B cell (primary cell): ENCODE measurements around the gene TMPRSS11A. TPM values are rescaled to one million over a fixed set of nuclear protein-coding genes. Genes with fewer than 3 reads are reported as not detected.

Experiments
- ATAC-seq: fragments of 200-7000 bp; cut with Tn5 transposase; one replicate; pipeline ENCODE4 v1.10.0; 2021; ENCODE audit warnings: low read depth, mild to moderate bottlenecking, moderate number of reproducible peaks, moderate library complexity
- CTCF ChIA-PET: fragments of 350-600 bp; sonication (Branson Sonifier 250); formaldehyde crosslinking; loops from one replicate; lab custom pipeline; 2021; ENCODE audit warnings: antibody characterized with exemption, inconsistent platforms; lab: Charles Lee
- POLR2A ChIA-PET: fragments of 350-600 bp; sonication (Branson Sonifier 250); formaldehyde crosslinking; loops from one replicate; lab custom pipeline; 2021; ENCODE audit warnings: antibody characterized with exemption; lab: Charles Lee
- DNase-seq: peaks from one replicate; pipeline ENCODE4 v3.0.0; 2013
- H2AFZ ChIP-seq: 2 replicates; pipeline ENCODE4 v1.6.1; 2012; ENCODE audit warnings: mild to moderate bottlenecking, low read depth, low read length; ENCODE audit not compliant: insufficient read depth, poor library complexity, severe bottlenecking
- H3K27ac ChIP-seq, 2 donors: 1 replicate in 1 of 2; 2 replicates in 1 of 2; pipeline ENCODE4 v1.5.1; 2012 to 2013; ENCODE audit warnings: low read length in 2 of 2, mild to moderate bottlenecking in 2 of 2, moderate library complexity in 1 of 2
- H3K27me3 ChIP-seq, 4 experiments: fragments of 200-600 bp in 1 of 4; sonication (generic) in 1 of 4; replicated peaks in 1 of 4; 1 replicate in 2 of 4; 2 replicates in 2 of 4; pipeline versions ENCODE4 v1.6.1 to v1.7.0; 2013 to 2016; ENCODE audit warnings: low read length in 3 of 4, mild to moderate bottlenecking in 2 of 4, mixed read lengths in 1 of 4, moderate library complexity in 1 of 4; ENCODE audit not compliant: insufficient read depth in 4 of 4, control insufficient read depth in 3 of 4; ENCODE audit errors: control extremely low read depth in 1 of 4
- H3K36me3 ChIP-seq, 2 experiments: replicated peaks in 1 of 2; 1 replicate in 1 of 2; 2 replicates in 1 of 2; pipeline versions ENCODE4 v1.6.1 to v1.7.1; 2013; ENCODE audit warnings: low read length in 1 of 2; ENCODE audit not compliant: insufficient read depth in 2 of 2, control insufficient read depth in 1 of 2; ENCODE audit errors: control extremely low read depth in 1 of 2, extremely low read depth in 1 of 2
- H3K4me1 ChIP-seq, 2 donors: fragments of 200-600 bp in 1 of 2; sonication (generic) in 1 of 2; 1 replicate in 1 of 2; 2 replicates in 1 of 2; pipeline versions ENCODE4 v1.5.1 to v1.6.1; 2013 to 2017; ENCODE audit warnings: low read length in 2 of 2; ENCODE audit not compliant: control insufficient read depth in 2 of 2, insufficient read depth in 2 of 2
- H3K4me2 ChIP-seq: replicated peaks from 2 replicates; pipeline ENCODE3; 2012; ENCODE audit warnings: mild to moderate bottlenecking, low read depth, low read length; ENCODE audit not compliant: poor library complexity, severe bottlenecking
- H3K4me3 ChIP-seq, 5 experiments: fragments of 200-600 bp in 1 of 5; sonication (generic) in 1 of 5; 1 replicate in 3 of 5; 2 replicates in 2 of 5; pipeline versions ENCODE4 v1.5.1 to v1.7.0; 2011 to 2016; ENCODE audit warnings: low read length in 4 of 5, mild to moderate bottlenecking in 4 of 5, low read depth in 2 of 5, control low read depth in 1 of 5, moderate library complexity in 1 of 5; ENCODE audit not compliant: insufficient read depth in 1 of 5; ENCODE audit errors: control extremely low read depth in 1 of 5, extremely low read depth in 1 of 5
- H3K79me2 ChIP-seq: fragments of 200-600 bp; sonication (generic); one replicate; pipeline ENCODE4 v1.6.0; 2016; ENCODE audit warnings: low read length; ENCODE audit not compliant: control insufficient read depth, insufficient read depth
- H3K9ac ChIP-seq: fragments of 200-600 bp; sonication (generic); 2 replicates; pipeline ENCODE4 v1.6.1; 2017; ENCODE audit warnings: mild to moderate bottlenecking, low read length, moderate library complexity
- H3K9me3 ChIP-seq, 3 donors: one replicate each; pipeline versions ENCODE4 v1.6.1 to v1.7.1; 2013; ENCODE audit warnings: low read length in 2 of 3; ENCODE audit not compliant: control insufficient read depth in 2 of 3, insufficient read depth in 1 of 3; ENCODE audit errors: control extremely low read depth in 1 of 3
- H4K20me1 ChIP-seq: 2 replicates; pipeline ENCODE4 v1.6.0; 2012; ENCODE audit warnings: mild to moderate bottlenecking, low read length; ENCODE audit not compliant: insufficient read depth, control insufficient read depth, poor library complexity, severe bottlenecking
- H3K27ac Mint-ChIP-seq: one replicate; pipeline ENCODE4 v1.8.0; 2021; ENCODE audit warnings: mixed read lengths
- H3K27me3 Mint-ChIP-seq: one replicate; pipeline ENCODE4 v1.8.0; 2021; ENCODE audit warnings: mixed read lengths
- H3K4me1 Mint-ChIP-seq: one replicate; pipeline ENCODE4 v1.8.0; 2021; ENCODE audit warnings: mixed read lengths
- H3K4me3 Mint-ChIP-seq: one replicate; pipeline ENCODE4 v1.8.0; 2021; ENCODE audit warnings: mixed read lengths
- H3K9me3 Mint-ChIP-seq: one replicate; pipeline ENCODE4 v1.8.0; 2022; ENCODE audit warnings: mixed read lengths; ENCODE audit not compliant: insufficient read depth
- CTCF ChIP-seq: fragments of 200-600 bp; IDR thresholded peaks from one replicate; pipeline ENCODE4 v1.8.0; 2022; ENCODE audit warnings: antibody characterized with exemption, mild to moderate bottlenecking
- EZH2 ChIP-seq: IDR thresholded peaks from 2 replicates; pipeline ENCODE4 v1.6.1; 2012; ENCODE audit warnings: borderline replicate concordance, low read depth, mild to moderate bottlenecking, moderate library complexity, low read length; ENCODE audit not compliant: insufficient read depth, poor library complexity, severe bottlenecking
- WGBS: methylation state at CpG from one replicate; pipeline ENCODE4 v1.1.5; 2013; ENCODE audit warnings: missing lambda C conversion rate; ENCODE audit not compliant: insufficient coverage; 5-methylcytosine and 5-hydroxymethylcytosine counted together
- intact Hi-C: fragments of 100-400 bp; cut with micrococcal nuclease; formaldehyde crosslinking; loops from one replicate; pipeline ENCODE4 v1.10.0; 2022
- polyA plus RNA-seq: library from polyadenylated mRNA; depleted of rRNA; stranded (reverse); fragments of >200 nt; gene quantifications from 2 replicates; pipeline ENCODE4 v1.2.3, GENCODE V29; 2012
- total RNA-seq, 2 donors: library from RNA; stranded (reverse); fragments of 120-200 nt in 1 of 2; gene quantifications; 1 replicate in 1 of 2; 2 replicates in 1 of 2; pipeline versions ENCODE4 v1.2.3 to v1.2.4, GENCODE V29; 2013 to 2022

The TMPRSS11A gene
- total and polyA plus RNA-seq, 2 donors (not counting 1 experiment from before 2014, with no cell fraction given): not detected

GRCh38 chr4:67880866-67881610 lies 82.3 kb downstream of the TMPRSS11A start:
- Mint-ChIP-seq H3K4me3 (no peak overlapping the region), H3K27me3 (peaks cover 8% of the 10 kb centered on the region), H3K27ac (no peak overlapping the region), H3K9me3 (no peaks in the 10 kb centered on the region), H3K4me1 (no peaks in the 10 kb centered on the region)
- ATAC-seq: no peak
- H3K79me2 ChIP-seq: no peaks in the 10 kb centered on the region
- ChIA-PET CTCF (no interaction called here), POLR2A (no interaction called here)
- H4K20me1 ChIP-seq: no peaks in the 10 kb centered on the region
- no peaks in the 10 kb centered on the region for H3K4me1 ChIP-seq
- H3K4me3 ChIP-seq: no peak overlapping the region
- H3K9me3 ChIP-seq: no peaks in the 10 kb centered on the region
- no peak for DNase-seq
- intact Hi-C loops: no loop called here
- no peak overlapping the region for H2AFZ ChIP-seq
- no peak overlapping the region for H3K4me2 ChIP-seq
- TF ChIP-seq CTCF (no peak), EZH2 (no peak)
- no peak overlapping the region for H3K27ac ChIP-seq
- no peak overlapping the region for H3K9ac ChIP-seq
- no peaks in the 10 kb centered on the region for H3K27me3 ChIP-seq
- no peaks in the 10 kb centered on the region for H3K36me3 ChIP-seq
- 100% methylated on average over 1 of the region's 1 CpG for WGBS

- Histone ChIP-seq H3K36me3 (no peaks in the 10 kb centered on the region), H3K79me2 (no peaks in the 10 kb centered on the region), H3K9me3 (no peaks in the 10 kb centered on the region), H3K4me3 (no peak overlapping the region), H3K9ac (no peak overlapping the region), H3K4me2 (no peak overlapping the region), H3K4me1 (no peaks in the 10 kb centered on the region), H4K20me1 (no peaks in the 10 kb centered on the region), H3K27me3 (no peaks in the 10 kb centered on the region), H2AFZ (no peak overlapping the region), H3K27ac (no peak overlapping the region)
- H3K4me1 Mint-ChIP-seq: no peaks in the 10 kb centered on the region
- ChIA-PET POLR2A (no interaction called here), CTCF (interaction anchor here (0.7 to 1.6 kb wide), 2 partner anchors 10 to 24 kb away, joined by 3 read pairs; no protein-coding TSS in a partner anchor)
- no peaks in the 10 kb centered on the region for H3K9me3 Mint-ChIP-seq
- ATAC-seq (no peak), DNase-seq (no peak)
- no peak overlapping the region for H3K27ac Mint-ChIP-seq
- intact Hi-C loops: no loop called here
- peaks cover 3% of the 10 kb centered on the region for H3K27me3 Mint-ChIP-seq
- no peak for TF ChIP-seq CTCF
- no peak for TF ChIP-seq EZH2
- 94% methylated on average over 1 of the region's 3 CpGs for WGBS
- H3K4me3 Mint-ChIP-seq: no peak overlapping the region
These were observed 83.8 kb downstream of the TMPRSS11A start for GRCh38 chr4:67879486-67879885.
